ENCODE measurements around the gene SCART1. TPM values are rescaled to one million over a fixed set of nuclear protein-coding genes. Genes with fewer than 3 reads are reported as not detected.
A peak's percentile ranks its signal among the peaks of the same experiment; 100 is the strongest.
"Not testable (repeated sequence)": the region's sequence is repeated elsewhere in the genome, so short reads cannot be mapped to it uniquely, and the experiment has no call there.

Gene SCART1
- 0.20 TPM in 2 replicates for total RNA-seq (2014; rRNA removed; shearing (Covaris generic))

GRCh38 chr10:133453516-133454203, at the start of gene SCART1:
SCART1 (plus strand) TSS chr10:133453945; CDS start chr10:133453998, 53 bp downstream.
- DNase-seq (ENCODE audit: low read depth), result no peak

- DNase-seq (ENCODE audit: low read depth), result no peak
Observed at GRCh38 chr10:133405272-133405671, 48.5 kb upstream of the SCART1 start.

- peak; percentile 61 for DNase-seq (ENCODE audit: low read depth)
Observed at GRCh38 chr10:133405844-133406527, 47.8 kb upstream of the SCART1 start.

GRCh38 chr10:133411523-133412380, 42.0 kb upstream of the SCART1 start:
- DNase-seq (ENCODE audit: low read depth), result no peak

GRCh38 chr10:133412381-133412711, 41.4 kb upstream of the SCART1 start:
- DNase-seq (ENCODE audit: low read depth), result no peak

GRCh38 chr10:133414401-133414800, 39.3 kb upstream of the SCART1 start:
- not testable (repeated sequence) for DNase-seq (ENCODE audit: low read depth)

- no peak for DNase-seq (ENCODE audit: low read depth)
Observed at GRCh38 chr10:133415752-133416151, 38.0 kb upstream of the SCART1 start.

GRCh38 chr10:133418289-133418993, 35.3 kb upstream of the SCART1 start:
- DNase-seq (ENCODE audit: low read depth), result no peak

GRCh38 chr10:133419211-133419950, 34.4 kb upstream of the SCART1 start:
- no peak for DNase-seq (ENCODE audit: low read depth)

GRCh38 chr10:133420028-133420427, 33.7 kb upstream of the SCART1 start:
- DNase-seq (ENCODE audit: low read depth), result no peak

- DNase-seq (ENCODE audit: low read depth), result no peak
Observed at GRCh38 chr10:133420579-133420978, 33.2 kb upstream of the SCART1 start.

GRCh38 chr10:133421336-133422222, 32.2 kb upstream of the SCART1 start:
- DNase-seq (ENCODE audit: low read depth), result no peak

GRCh38 chr10:133422223-133422806, 31.4 kb upstream of the SCART1 start:
- no peak for DNase-seq (ENCODE audit: low read depth)

GRCh38 chr10:133422807-133423771, 30.7 kb upstream of the SCART1 start:
- DNase-seq (ENCODE audit: low read depth), result no peak

- DNase-seq (ENCODE audit: low read depth), result not testable (repeated sequence)
Observed at GRCh38 chr10:133424102-133424501, 29.6 kb upstream of the SCART1 start.

GRCh38 chr10:133424601-133425000, 29.1 kb upstream of the SCART1 start, which contains the start of gene SPRN:
SPRN (minus strand) TSS chr10:133424625; CDS start chr10:133423681, 944 bp downstream.
- not testable (repeated sequence) for DNase-seq (ENCODE audit: low read depth)

- not testable (repeated sequence) for DNase-seq (ENCODE audit: low read depth)
Observed at GRCh38 chr10:133429571-133429970, 24.2 kb upstream of the SCART1 start.

GRCh38 chr10:133431888-133432613, 21.7 kb upstream of the SCART1 start:
- DNase-seq (ENCODE audit: low read depth), result not testable (repeated sequence)
